Psoas muscle (tissue), 8 donors: ENCODE results near the gene MARCHF10. TPM values are rescaled to one million over a fixed set of nuclear protein-coding genes. Genes with fewer than 3 reads are reported as not detected.

Source experiments
- ATAC-seq, 4 donors: fragments of 200-7000 bp; cut with Tn5 transposase; one replicate each; pipeline ENCODE4 v1.9.1; 2020; ENCODE audit warnings: moderate library complexity in 3 of 4, mild to moderate bottlenecking in 2 of 4
- DNase-seq, 2 donors: peaks; one replicate each; pipeline ENCODE4 v3.0.0-alpha.2; 2020
- H3K27ac ChIP-seq: fragments of 200-600 bp; one replicate; pipeline ENCODE4 v1.8.0; 2022
- H3K27me3 ChIP-seq, 3 donors: fragments of 200-600 bp in 1 of 3; one replicate each; pipeline versions ENCODE4 v1.6.1 to v1.8.0; 2013 to 2022; ENCODE audit warnings: low read length in 2 of 3, mild to moderate bottlenecking in 2 of 3, moderate library complexity in 1 of 3; ENCODE audit not compliant: insufficient read depth in 3 of 3
- H3K36me3 ChIP-seq, 2 donors: fragments of 200-600 bp in 1 of 2; one replicate each; pipeline versions ENCODE4 v1.6.1 to v1.8.0; 2013 to 2022; ENCODE audit warnings: low read depth in 1 of 2, mild to moderate bottlenecking in 1 of 2, moderate library complexity in 1 of 2; ENCODE audit not compliant: insufficient read depth in 1 of 2
- H3K4me1 ChIP-seq: fragments of 200-600 bp; one replicate; pipeline ENCODE4 v1.8.0; 2022
- H3K4me3 ChIP-seq: fragments of 200-600 bp; one replicate; pipeline ENCODE4 v1.8.0; 2022; ENCODE audit warnings: mild to moderate bottlenecking
- H3K9me3 ChIP-seq: fragments of 200-600 bp; one replicate; pipeline ENCODE4 v1.8.0; 2022
- WGBS, 3 donors: extraction: QIAGEN DNeasy Blood & Tissue Kit; methylation state at CpG; one replicate each; pipeline versions ENCODE4 v1.1.6 to v1.1.7; 2013; 5-methylcytosine and 5-hydroxymethylcytosine counted together
- intact Hi-C, 2 donors: fragments of 100-400 bp; cut with DNase I; formaldehyde crosslinking; loops; one replicate each; pipeline versions ENCODE4 v1.11.0 to v1.14.2; 2022
- polyA plus RNA-seq, 3 donors: library from polyadenylated mRNA; stranded (reverse); fragments of 200-250 nt; gene quantifications; one replicate each; pipeline ENCODE4 v1.2.3, GENCODE V29; 2013
- total RNA-seq, 4 donors: library from RNA; stranded (reverse); fragmentation: NEBNext Ultra II Directional in 2 of 4; extraction: Animal tissue kit (Norgen Biotek cat#: 25700) in 2 of 4; gene quantifications; one replicate each; pipeline versions ENCODE4 v1.2.1 to v1.2.4, GENCODE V29; 2021 to 2023
- TF ChIP-seq, protein P1 (sequence below): fragments of 200-600 bp; IDR thresholded peaks from one replicate; pipeline ENCODE4 v1.8.0; 2022; ENCODE audit warnings: antibody characterized with exemption
- donor health status: healthy with polysubstance abuse.
- donor health status: DM: no; HTN: no; CAD: no; lungs with moderate emphysema.
- donor health status: Bipolar disorder and iron deficiency.
- donor health status: healthy.
- donor health status: DM: yes; HTN: yes; CAD: no.
- donor health status: DM: no; HTN: no; CAD: no.
- donor health status: DM: no; HTN: no; CAD: no.
- donor health status: DM: yes; HTN: yes; CAD: no.

MARCHF10 gene
- total and polyA plus RNA-seq, 7 donors = 0.01 TPM; not detected in 6

DNA sequence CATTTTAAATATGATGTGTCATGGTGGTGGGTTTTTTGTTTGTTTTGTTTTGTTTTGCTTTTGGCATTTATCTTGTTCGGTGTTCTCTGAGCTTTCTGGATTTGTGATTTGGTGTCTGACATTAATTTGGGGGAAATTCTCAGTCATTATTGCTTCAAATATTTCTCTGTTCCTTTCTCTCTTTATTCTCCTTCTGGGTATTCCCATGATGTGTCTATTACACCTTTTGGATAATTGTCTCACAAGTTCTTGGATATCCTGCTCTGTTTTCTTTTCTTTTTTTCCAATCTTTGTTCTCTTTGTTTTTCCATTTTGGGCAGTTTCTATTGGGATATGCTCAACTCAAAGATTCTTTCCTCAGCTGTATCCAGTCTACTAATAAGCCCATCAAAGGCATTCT lies 88.5 kb downstream of the MARCHF10 start:
- DNase-seq (no peak), ATAC-seq (no peak)
- Histone ChIP-seq H3K9me3 (no peaks in the 10 kb centered on the region), H3K27me3 (peaks cover 0 to 11% (median 4%) of the 10 kb centered on the region in 3 donors), H3K4me3 (no peak overlapping the region), H3K27ac (no peak overlapping the region), H3K36me3 (no peaks in the 10 kb centered on the region), H3K4me1 (peaks cover 3% of the 10 kb centered on the region)
- 88 to 100% (median 100%) methylated on average over 1 of the region's 1 CpG for WGBS, 3 donors
- TF ChIP-seq, protein P1, sequence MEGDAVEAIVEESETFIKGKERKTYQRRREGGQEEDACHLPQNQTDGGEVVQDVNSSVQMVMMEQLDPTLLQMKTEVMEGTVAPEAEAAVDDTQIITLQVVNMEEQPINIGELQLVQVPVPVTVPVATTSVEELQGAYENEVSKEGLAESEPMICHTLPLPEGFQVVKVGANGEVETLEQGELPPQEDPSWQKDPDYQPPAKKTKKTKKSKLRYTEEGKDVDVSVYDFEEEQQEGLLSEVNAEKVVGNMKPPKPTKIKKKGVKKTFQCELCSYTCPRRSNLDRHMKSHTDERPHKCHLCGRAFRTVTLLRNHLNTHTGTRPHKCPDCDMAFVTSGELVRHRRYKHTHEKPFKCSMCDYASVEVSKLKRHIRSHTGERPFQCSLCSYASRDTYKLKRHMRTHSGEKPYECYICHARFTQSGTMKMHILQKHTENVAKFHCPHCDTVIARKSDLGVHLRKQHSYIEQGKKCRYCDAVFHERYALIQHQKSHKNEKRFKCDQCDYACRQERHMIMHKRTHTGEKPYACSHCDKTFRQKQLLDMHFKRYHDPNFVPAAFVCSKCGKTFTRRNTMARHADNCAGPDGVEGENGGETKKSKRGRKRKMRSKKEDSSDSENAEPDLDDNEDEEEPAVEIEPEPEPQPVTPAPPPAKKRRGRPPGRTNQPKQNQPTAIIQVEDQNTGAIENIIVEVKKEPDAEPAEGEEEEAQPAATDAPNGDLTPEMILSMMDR = no peak
- intact Hi-C loops = no loop called here

DNA sequence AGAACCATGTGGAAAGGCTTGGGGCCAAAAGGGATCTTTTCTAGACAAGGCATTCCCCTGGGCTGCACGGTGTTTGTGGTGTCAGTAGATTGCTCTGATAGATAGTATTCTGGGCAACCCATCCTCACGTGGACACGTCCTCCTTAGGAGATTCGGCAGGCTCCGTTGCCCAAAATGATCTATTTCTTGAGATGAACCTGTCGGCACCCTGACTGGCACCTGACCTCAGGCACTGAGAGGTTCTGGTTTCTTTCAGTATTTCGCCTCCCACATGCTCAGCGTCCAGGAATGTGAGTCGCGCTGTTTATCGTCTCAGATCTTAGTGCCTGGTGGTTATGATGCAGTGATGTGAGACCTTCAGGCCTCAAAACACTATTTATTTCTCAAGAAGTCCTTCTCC lies 89.7 kb downstream of the MARCHF10 start:
- H3K27me3 ChIP-seq = peaks cover 0 to 4% (median 2%) of the 10 kb centered on the region in 3 donors
- H3K9me3 ChIP-seq = no peaks in the 10 kb centered on the region
- ATAC-seq (no peak), DNase-seq (no peak)
- H3K4me3 ChIP-seq = no peak overlapping the region
- no peaks in the 10 kb centered on the region for H3K36me3 ChIP-seq
- no peaks in the 10 kb centered on the region for H3K4me1 ChIP-seq
- no peak overlapping the region for H3K27ac ChIP-seq
- TF ChIP-seq, protein P1 = no peak
- intact Hi-C loops = no loop called here
- WGBS, 3 donors = 76 to 81% (median 80%) methylated on average over 11 of the region's 11 CpGs

DNA sequence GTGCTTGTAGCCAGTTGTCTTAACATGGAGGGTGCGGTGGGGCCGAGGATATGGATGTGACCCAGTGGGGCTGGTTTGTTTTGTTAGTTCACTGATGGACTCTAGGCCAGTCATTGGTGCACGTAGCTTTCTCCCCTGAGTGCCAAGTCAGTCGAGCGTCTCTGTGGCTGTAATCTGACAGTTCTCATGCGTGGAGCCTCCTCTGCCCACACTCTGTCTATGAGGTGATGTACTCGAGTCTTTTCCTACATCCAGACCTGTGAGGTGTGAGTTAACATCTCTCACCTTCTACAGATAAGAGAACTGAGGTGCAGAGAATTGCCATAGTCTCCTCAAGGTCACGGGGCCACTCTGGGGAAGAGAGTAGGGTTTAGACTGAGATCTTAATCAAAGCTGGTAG lies 90.2 kb downstream of the MARCHF10 start:
- 89 to 95% (median 93%) methylated on average over 8 of the region's 8 CpGs for WGBS, 3 donors
- DNase-seq = no peak

DNA sequence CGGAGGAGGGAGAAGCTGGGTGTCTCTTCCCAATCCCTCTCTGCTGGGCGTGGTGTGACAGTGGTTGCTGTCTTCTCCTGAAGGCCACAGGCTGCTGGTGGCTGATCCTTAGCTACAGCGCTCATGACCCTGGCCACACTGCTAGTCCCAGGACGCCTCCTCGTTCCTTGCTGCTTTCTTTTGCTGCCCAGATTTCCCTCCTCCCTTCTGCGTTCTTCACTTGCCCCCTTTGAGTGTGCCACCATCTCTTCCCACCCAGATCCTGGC lies 90.6 kb downstream of the MARCHF10 start:
- Histone ChIP-seq H3K9me3 (no peaks in the 10 kb centered on the region), H3K4me3 (no peak overlapping the region), H3K4me1 (no peaks in the 10 kb centered on the region), H3K27ac (no peak overlapping the region), H3K36me3 (no peaks in the 10 kb centered on the region), H3K27me3 (peaks cover 0 to 4% (median 2%) of the 10 kb centered on the region in 3 donors)
- intact Hi-C loops = no loop called here
- 91 to 96% (median 93%) methylated on average over 6 of the region's 6 CpGs for WGBS, 3 donors
- DNase-seq (no peak), ATAC-seq (no peak)
- TF ChIP-seq, protein P1 = no peak

More for the DNA sequence above, 90.2 kb downstream of the MARCHF10 start:
- Histone ChIP-seq H3K27ac (no peak overlapping the region), H3K36me3 (no peaks in the 10 kb centered on the region), H3K4me3 (no peak overlapping the region), H3K4me1 (no peaks in the 10 kb centered on the region), H3K27me3 (peaks cover 0 to 4% (median 2%) of the 10 kb centered on the region in 3 donors), H3K9me3 (no peaks in the 10 kb centered on the region)
- TF ChIP-seq, protein P1 = no peak
- no peak for ATAC-seq
- intact Hi-C loops = no loop called here

DNA sequence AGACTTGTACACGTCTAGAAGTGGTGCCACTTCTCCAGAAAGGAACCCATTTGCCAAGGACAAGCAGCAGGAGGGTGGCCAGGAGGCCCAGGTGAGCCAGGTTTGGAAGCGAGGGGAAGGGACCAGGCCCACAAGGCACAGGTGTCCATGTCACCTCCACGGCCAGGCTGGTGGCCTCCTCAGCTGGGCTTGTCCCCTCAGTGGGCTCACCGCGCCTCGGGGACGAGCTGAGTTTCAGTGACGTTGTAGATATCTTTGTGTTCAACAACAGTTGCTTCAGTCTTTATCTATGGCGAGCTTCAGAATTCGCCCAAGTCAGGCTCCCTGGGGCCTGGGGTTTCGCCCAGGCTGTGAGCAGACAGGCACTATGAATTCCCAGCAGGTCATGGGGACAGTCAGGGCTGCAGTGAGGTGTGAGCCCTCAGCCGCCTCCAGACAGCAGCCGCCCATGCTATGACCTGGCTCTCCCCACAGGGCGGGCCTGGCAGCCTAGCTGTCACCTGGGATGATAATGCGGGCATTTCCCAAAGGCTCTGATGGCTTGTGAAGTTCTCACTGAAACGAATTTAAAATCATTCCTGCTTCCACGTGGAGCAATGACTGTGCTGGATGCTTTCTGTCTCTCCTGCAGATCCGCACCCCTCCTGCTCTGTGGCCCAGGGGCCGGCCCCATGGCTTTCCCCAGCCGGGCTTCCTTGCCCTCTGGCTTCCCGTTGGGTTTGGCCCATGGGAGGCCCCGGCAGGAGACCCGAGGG lies 91.1 kb downstream of the MARCHF10 start:
- ATAC-seq (no peak), DNase-seq (no peak)
- H3K9me3 ChIP-seq = no peaks in the 10 kb centered on the region
- H3K4me3 ChIP-seq = no peak overlapping the region
- WGBS, 3 donors = 90 to 93% (median 92%) methylated on average over 22 to 23 of the region's 23 CpGs
- intact Hi-C loops = no loop called here
- no peak overlapping the region for H3K27ac ChIP-seq
- TF ChIP-seq, protein P1 = no peak
- peaks cover 0 to 4% (median 2%) of the 10 kb centered on the region in 3 donors for H3K27me3 ChIP-seq
- no peaks in the 10 kb centered on the region for H3K36me3 ChIP-seq
- no peaks in the 10 kb centered on the region for H3K4me1 ChIP-seq
